Superior temporal gyrus (tissue), 1 donor: Measurements from ENCODE around the gene ADD1.
"Not testable (repeated sequence)": the region's sequence is repeated elsewhere in the genome, so short reads cannot be mapped to it uniquely, and the experiment has no call there.

Source experiments
- DNase-seq: peaks from one replicate; pipeline ENCODE4 v3.0.0-alpha.2; 2016; ENCODE audit errors: extremely low spot score

The ADD1 gene

DNA sequence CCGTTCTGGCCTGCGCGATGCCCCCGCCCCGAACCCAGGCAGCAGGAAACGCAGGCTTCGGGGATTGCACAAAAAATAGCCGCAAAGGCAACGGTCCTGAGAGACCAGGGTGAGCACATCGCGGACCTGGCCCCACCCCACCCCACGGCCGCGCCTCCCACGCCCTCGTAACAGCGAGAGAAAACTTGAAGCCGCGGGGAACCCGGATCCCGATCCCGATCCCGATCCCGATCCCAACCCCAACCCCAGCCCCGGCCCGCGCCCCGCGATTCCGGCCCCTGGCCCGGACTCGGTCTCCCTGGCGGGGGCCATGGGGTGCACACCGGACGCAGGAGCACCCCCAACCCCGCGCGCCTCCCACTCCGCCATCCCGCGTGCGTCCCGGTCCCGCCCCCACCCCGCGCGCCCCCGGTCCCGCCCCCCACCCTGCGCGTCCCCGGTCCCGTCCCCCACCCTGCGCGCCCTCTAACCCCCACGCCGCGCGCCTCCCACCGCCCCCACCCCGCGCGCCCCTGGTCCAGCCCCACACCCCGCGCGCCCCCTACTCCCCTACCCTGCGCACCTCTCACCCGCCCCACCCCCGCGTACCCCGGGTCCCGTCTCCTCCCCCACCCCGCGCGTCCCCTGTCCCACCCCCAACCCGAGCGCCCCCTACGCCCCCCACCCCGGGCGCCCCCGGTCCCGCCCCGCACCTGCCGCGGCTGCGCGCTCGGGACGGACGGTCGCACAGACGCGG, 90.6 kb downstream of the ADD1 start:
- DNase-seq: no peak

DNA sequence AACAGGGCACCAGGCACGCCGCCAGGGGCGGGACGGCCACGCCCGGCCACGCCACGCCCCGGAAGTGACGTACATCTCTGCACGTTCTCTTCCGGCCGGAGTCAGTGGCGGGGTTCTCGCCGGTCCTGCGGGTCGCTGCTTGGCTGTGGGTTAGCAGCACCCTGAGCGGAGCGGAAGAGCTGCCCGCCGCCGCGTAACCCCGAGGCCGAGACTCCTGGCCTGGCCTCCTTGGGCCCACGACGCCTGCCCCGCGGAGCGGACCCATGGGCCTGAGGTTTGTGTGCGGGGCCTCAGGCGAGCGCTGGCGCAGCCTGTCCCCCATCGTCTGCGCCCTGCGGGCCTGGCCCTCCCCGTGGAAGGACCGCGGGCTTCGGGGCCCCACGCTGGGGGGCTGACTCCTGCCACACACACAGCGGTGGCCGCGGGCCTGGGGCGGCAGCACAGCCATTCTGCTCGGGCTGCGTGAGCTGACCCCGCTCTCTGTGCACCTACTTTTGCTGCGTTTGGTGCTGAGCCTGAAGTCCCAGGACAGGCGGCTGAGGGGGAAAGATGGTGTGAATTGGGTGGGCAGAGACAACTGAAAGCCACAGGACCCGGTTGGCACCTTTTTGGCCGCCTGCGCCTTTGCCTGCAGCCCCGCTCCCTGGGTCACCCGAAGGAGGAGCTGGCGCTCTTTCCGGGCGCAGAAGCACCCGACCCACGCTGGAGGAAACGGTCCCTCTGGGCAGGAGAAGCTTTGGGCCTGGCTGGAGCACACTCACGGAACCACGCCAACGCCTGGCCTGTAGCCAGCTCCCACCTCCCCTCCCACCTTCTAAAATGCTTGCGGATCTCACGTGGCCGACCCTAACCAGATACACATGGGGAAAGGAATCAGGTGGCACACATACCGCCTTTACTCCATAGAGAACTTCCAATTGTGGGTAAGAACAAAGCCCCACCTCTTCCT, 91.4 kb downstream of the ADD1 start:
- peak; percentile 87 for DNase-seq

DNA sequence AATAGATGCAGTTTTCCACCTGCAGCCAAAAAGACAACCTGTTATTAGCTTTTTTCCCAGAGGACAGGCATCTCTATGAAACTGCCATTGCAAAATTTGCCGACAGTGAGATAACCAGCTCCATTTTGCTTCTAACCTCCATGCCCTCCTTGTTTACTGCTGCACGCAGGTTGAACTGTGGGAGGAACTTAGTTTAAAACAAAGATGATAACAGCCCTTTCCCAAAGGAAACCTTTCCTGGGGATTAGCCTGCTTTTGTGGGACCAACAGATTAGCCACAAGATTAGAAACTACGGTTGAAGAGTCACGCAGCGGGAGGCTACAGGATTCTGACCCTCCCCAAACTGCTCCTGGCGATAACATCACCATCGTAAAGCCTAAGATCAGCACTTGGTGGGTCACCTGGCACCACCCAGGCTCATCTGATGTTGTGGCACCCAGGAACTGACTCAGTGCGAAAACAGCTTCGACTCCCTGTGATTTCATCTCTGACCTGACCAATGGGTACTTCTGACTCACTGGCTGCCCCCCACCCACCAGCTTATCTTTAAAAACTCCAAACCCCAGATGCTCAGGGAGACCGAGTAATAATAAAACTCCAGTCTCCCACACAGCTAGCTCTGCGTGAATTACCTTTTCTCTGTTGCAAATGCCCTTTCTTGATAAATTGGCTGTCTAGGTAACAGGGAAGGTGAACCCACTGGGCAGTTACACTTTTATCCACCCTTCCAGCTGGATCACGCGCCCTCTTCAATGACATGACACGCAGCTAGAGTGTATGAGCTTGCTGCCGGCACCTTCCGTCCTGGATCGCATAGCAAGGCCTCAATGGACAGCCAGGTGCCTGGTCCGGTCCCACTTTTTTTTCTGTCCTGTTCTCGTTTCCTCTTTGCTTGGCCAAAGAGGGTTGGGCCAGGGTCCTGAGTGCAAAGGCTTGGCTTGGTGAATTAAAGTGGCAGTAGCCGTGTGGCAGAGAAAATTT, 92.4 kb downstream of the ADD1 start:
- no peak for DNase-seq

DNA sequence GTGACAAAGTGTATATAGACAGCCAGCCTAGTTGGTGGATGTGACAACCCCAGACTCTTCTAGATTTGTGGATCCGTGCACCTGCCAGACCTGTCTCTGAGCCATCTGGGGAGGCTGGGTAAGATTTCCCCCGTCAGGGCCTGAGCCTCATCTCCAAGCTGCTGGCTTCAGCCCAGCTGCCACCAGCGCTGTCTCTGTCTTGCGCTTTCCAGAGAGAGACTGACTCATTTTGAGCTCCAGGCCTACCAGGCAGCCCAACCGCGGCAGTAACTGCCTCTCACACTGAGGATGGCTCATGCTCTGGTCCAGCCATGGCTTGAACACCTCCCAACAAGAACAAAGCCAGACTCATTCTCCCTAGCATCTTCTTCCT, 93.1 kb downstream of the ADD1 start:
- peak; percentile 32 for DNase-seq

DNA sequence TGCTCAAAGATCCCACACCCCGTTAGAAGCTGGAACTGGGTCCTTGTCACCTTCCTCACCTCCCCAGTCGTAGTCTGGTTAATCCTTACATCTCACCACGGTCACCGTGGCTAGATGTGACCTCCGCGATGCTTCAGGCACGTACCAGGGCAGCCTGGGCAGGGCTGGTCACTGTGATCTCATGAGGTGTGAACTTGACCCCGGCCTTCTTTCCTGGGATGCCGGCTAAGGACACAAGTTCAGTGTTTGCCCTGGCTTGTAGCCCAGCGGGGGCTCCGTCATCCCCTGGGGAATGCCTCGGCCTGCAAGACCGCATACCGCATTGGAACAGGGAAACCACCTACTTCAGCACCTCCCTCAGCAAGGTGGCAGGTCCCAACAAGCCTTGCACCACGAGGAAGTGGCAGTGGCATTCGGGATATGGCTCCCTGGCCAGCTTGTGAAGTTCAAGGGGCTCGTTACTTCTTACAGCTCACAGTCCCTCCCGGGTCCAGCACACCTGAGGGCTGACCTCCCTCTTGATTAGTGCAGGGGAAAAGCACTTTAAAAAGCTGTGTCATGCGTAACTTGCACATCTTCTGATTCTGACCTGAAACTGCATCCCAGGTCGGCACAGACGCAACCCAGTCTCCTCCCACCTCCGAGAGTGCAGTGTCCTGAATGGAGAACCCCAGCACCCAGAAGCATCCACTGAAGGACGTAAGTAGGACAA, 93.7 kb downstream of the ADD1 start:
- no peak for DNase-seq

DNA sequence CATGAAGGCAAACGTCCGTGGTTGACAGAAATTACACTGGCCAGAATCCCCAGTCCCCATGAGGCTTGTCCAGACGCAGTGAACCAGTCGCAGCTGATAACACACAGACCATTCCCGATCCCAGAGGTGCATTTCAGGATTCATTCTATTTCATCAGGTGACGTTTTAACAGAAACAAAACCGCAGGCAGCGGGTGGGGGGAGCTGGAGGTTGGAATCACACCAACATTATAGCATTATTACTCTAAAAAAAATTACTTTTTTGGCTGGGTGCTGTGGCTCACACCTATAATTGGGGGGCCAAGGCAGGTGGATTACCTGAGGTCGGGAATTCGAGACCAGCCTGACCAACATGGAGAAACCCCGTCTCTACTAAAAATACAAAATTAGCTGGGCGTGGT, 94.3 kb downstream of the ADD1 start:
- DNase-seq: no peak

DNA sequence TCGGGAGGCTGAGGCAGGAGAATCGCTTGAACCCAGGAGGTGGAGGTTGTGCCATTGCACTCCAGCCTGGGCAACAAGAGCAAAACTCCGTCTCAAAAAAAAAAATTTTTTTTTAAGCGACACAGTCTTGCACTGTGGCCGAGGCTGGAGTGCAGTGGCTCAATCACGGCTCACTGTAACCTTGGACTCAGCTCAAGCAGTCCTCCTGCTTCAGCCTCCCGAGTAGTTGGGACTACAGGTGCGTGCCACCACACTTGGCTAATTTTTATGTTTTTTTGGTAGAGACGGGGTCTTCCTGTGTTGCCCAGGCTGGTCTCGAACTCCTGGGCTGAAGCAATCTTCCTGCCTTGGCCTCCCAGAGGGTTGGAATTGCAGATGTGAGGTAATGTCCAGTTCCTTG, 94.8 kb downstream of the ADD1 start:
- not testable (repeated sequence) for DNase-seq

DNA sequence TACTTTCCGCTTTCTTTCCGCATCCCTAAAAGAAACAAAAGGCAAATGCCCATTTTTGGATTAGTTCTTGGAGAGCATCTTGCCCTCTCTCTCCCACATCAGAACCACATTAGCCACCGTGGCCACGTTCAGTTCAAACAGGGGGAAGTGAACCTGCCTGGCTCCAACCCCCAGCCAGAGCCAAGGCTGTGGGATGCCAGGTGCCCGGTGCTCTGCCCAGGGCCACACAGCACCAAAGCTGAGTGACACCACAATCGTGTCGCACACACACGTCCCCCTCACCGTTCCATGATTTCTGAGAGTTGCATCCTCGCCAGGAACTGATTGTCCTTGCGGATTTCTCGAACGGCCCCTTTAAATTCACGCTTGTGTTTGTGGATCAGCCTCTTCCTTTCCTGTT, 95.3 kb downstream of the ADD1 start:
- DNase-seq: no peak

DNA sequence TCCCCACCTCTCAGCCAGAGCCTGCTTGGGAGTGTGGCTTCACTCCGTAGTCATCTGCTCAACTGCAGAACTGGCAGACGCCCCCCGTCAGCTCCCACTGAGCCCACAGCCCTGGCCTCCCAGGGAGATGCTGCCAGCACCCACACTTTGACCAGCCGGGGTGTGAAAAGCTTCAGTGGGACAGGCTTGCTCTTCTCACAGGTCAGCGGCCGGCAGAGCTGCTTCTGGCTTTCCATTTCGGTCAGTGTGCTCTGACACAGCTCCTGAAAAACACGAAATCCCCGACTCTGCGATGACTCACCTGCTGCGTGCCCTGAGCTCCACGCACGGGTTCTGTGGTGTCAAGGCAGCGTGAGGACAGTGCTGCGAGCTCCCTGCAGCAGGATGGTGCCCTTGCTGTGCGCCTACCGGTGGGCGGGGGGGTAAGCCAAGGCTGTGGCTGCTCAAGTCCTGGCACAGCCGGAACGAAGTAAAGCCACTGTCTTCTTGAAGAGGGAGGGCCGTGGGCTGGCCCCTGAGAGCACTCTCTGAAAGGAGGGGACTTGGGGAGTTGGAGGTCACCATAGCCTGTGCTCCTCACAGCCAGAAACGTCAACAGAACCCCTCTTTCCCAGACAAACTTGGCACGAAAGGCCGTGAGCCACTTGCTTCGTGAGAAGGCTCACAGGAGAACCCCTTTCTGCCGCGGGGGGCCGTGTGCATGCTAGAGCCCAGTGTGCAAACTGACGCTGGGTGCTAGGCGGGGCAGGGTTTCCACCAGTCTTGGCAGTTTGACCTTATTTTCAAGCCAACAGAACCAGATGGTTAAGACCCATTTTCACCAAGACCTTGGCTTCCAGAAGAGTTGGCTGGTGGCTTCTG, 96.0 kb downstream of the ADD1 start:
- no peak for DNase-seq

DNA sequence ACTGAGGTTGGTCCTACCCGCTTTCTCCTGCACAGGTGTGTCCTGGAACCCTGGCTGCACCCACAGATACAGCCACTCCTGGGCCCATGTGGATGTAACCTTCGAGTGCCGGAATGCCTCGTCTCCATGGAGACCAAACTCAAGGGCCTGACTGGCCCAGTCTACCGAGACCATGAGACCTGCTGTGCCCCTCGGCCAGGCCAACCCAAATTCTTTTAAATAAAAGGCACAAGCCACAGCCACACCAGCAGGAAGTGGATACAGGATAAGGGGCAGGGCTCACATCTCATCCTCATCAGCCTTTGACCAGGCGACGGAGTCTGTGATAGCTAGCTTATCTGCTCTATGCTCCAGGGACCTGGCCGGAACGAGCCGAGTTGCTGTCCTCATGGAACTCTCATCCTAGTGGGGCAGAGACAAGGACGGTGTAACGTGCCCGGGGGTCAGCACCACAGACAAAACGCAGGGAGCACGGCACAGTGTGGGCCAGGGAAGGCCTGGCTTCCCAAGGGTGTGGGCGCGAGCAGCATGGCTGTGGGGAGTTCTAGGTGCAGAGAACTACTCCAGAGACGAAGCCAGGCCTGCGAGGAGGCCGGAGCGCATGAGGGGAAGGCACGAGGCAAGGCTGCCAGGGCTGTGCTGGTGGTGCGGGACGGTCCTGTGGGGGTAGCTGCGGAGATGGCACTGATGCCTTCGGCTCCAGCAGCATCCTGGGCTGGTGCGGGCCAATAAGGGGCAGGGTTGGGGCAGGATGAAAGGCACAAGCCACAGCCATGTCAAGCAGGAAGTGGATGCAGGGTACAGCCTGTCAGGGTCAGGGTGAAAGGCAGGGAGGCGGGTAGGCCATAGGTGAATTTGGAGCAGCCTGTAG, 96.9 kb downstream of the ADD1 start:
- DNase-seq: no peak

DNA sequence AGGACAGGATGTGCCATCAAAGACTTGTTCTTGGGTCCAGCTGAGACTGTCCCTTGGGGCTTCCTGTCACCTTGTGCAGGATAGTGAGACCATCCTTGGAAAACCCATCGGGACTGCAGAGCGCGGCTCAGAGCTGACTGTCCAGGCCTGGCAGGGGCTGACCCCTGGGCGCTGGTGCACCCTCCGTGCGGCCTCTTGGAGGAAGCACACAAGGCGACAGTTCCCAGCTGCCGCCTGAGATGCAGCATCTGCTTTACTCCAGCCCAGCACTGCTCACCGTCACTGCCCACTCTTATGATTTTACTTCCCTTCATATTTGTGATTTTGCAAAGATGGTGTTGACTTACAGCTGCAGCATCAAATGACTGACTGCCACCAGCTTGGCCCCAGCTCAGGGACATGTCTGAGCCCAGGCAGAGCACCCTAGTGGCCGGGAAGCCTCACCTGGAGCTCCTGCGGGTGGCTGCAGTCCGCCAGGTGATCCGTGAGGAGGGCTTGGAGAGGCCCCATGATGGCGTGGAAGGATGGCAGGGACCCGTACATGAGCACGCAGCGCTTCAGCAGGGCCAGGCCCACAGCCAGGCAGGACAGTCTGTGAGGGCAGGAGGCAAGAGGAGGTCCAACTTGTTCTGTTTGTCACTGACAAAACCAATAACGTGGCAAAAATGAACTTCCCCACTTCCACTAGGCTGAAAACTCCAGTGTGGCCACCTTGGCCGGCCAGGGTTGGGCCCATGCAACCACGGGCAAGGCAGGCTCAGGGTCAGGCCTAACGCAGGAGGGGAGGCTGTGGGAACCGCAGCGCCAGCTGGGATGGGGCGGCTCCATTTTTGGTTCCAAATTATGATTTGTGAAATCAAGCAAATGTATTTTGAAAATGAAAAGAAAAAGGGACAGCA, 97.7 kb downstream of the ADD1 start:
- no peak for DNase-seq

DNA sequence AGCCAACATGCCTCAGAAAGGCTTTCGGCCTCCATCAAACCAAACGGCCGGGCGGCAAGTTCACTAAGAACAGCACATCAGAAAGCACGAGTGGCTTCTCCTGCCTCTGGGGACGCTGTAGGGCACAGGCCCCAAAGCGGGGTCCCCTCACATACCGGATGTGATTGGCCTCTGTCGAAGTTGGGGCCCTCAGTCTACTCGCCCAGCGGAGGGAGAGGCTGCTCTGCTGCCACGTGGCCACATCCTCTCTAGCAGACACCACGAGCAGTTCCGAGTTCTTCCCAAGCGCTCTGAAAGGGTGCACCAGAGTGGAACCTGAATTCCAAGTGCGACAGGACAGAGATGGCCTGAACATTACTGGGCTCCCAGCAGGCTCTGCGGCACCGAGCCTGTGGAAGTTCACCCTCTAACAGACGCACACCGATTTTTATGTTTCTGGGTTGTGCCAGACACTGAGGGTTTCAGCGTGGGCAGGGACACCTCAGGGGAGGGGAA, 98.4 kb downstream of the ADD1 start:
- no peak for DNase-seq

DNA sequence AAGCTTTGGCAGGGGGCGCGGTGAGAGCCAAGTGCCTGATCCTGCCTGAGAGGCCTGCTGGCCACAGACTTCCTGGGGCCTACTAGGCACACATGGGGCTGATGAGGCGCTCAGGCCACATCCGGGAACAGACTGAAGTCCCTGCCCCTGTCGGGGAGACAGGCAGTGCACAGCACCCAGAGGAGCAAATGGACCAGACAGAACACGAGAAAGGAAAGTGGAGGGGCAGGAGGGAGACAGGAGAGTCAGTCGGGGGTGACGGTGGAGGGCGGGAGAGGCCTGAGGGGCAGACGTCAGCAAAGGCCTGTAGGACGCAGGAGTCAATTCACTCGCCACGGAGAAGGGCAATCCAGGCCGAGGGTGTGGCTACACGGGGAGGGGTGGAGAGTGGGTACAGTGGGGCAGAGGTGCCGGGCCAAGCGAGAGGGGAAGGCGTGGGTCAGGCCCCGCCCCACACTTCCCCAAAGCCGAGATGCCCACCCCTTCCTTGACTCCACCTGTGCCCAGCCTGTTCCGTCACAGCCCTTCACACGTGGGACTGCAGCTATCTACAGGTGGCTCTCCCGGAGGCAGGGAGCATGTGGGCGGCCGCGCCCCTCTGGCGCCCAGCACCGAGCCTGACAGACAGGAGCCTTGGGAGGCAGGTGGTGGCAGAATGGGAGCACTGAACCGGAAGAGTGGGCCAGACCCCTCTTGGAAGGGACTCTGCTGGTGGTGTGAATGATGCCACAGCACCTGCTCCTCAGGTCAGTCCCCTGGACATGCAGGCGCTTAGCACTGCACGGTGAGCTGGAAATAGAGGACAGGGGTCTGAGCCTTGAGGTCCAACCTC, 99.1 kb downstream of the ADD1 start:
- no peak for DNase-seq

DNA sequence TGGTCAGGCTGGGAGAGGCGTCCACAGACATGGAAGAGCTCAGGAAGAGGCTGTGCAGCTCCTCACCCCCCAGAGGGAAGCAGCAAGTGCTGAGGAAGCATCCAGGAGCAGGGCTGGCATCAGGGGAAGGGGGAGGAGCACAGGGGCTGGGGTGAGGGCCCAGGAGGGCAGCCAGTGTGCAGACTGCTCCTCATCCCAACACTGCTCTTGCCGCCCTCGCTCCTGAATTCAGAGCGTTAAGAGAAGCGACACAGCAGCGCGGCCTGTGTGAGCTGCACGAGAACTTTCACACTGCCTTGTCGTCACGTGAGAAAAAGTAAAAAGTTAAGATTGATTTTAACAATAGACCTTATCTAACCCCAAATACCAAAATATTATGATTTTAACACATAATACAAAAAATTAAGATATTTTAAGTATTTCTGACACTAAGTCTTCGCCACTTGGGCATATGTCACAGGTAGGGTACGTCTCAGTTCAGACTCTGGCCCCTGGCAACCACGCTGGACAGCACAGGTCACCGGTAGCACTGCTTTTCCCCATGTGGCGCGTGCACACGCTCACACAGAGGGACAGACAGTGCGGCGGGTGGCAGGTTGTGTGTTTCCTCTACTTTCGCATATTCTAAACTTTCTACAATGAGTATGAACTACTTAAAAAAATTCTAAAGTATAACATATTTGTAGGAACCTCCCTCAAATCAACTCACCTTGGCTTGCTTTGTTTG, 99.9 kb downstream of the ADD1 start:
- DNase-seq: no peak

DNA sequence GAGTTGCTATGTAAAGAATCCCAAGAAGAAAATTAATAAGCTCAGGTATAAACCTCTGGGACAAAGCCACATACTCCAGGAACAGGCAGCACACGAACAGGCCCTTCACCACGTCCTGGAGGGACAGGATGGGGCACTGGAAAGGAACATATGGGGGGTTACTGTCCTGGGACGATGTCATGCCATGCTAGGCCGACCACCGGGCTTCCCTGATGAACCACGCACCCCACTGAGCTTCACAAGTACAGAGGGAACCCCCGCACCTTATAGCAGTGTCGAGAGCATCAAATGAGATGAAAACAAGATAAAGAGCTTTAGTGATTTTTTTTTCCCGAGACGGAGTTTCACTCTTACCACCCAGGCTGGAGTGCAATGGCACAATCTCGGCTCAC, 100.4 kb downstream of the ADD1 start:
- no peak for DNase-seq
